Measurements from ENCODE around the gene R3HDM4. TPM values are rescaled to one million over a fixed set of nuclear protein-coding genes. Genes with fewer than 3 reads are reported as not detected.
"Not testable (repeated sequence)": the region's sequence is repeated elsewhere in the genome, so short reads cannot be mapped to it uniquely, and the experiment has no call there.

Gene R3HDM4
- total RNA-seq, 2 donors from 2014 or later, result 78.5 to 79.3 TPM

DNA sequence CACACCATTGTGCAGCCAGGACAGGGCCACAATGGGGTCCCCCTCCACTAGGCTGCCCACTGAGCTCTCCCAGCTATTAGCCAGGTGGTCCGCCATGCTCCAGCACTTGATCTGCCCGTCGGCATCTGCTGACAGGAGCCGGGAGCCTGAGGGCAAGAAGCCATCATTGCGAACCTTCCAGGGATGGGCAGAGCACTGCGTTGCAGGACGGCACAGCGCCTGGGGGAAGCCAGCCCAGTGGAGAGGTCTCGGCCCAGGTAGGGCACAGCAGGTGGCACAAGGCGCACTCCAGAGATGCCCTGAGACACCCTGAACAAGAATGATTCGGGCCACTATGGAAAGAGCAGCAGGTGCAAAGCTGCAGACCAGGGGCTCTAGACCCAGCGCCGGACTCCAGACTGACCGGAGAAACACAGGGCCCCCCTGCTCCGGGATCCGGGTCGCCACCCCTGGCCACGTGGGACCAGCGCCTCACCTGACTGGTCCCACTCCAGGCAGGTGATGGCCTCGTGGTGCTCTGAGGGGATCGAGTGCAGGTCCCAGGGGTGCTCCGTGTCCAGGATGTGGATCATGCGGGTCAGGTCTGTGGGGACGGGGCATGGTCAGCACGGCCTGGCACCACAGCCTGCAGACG is 23.2 kb downstream of the R3HDM4 start:
- Mint-ChIP-seq H3K27me3 (no peaks in the 10 kb centered on the region), H3K9me3 (no peaks in the 10 kb centered on the region), H3K4me3 (no peak overlapping the region)

GRCh38 chr19:888581-889385 is 24.2 kb downstream of the R3HDM4 start:
- no peaks in the 10 kb centered on the region for H3K27me3 Mint-ChIP-seq
- H3K4me1 Mint-ChIP-seq, result peaks cover 5% of the 10 kb centered on the region
- H3K4me3 Mint-ChIP-seq, result peak overlapping the region; percentile 31
- H3K27ac Mint-ChIP-seq, result peak overlapping the region; percentile 25
- peak; percentile 17 for ATAC-seq (replicated peaks)
- peaks cover 45% of the 10 kb centered on the region for H3K36me3 Mint-ChIP-seq (ENCODE audit: low read depth)
- no peaks in the 10 kb centered on the region for H3K9me3 Mint-ChIP-seq

More for the DNA sequence above, 23.2 kb downstream of the R3HDM4 start:
- Mint-ChIP-seq H3K36me3 (ENCODE audit: low read depth) (peaks cover 42% of the 10 kb centered on the region), H3K4me1 (peaks cover 5% of the 10 kb centered on the region), H3K27ac (no peak overlapping the region)
- ATAC-seq (replicated peaks), result no peak

- H3K9me3 Mint-ChIP-seq, result no peaks in the 10 kb centered on the region
- H3K4me3 Mint-ChIP-seq, result peak overlapping the region; percentile 6
- no peaks in the 10 kb centered on the region for H3K4me1 Mint-ChIP-seq
- H3K27ac Mint-ChIP-seq, result no peak overlapping the region
- H3K36me3 Mint-ChIP-seq (ENCODE audit: low read depth), result peaks cover 42% of the 10 kb centered on the region
- ATAC-seq (replicated peaks), result no peak
- H3K27me3 Mint-ChIP-seq, result no peaks in the 10 kb centered on the region
These were observed 25.4 kb downstream of the R3HDM4 start for GRCh38 chr19:887599-887998.

GRCh38 chr19:887072-887471 is 25.9 kb downstream of the R3HDM4 start:
- no peaks in the 10 kb centered on the region for H3K9me3 Mint-ChIP-seq
- H3K27ac Mint-ChIP-seq, result no peak overlapping the region
- no peaks in the 10 kb centered on the region for H3K4me1 Mint-ChIP-seq
- H3K36me3 Mint-ChIP-seq (ENCODE audit: low read depth), result peaks cover 47% of the 10 kb centered on the region
- H3K27me3 Mint-ChIP-seq, result no peaks in the 10 kb centered on the region
- H3K4me3 Mint-ChIP-seq, result no peak overlapping the region
- no peak for ATAC-seq (replicated peaks)

GRCh38 chr19:885536-886224 is 27.3 kb downstream of the R3HDM4 start:
- no peaks in the 10 kb centered on the region for H3K4me1 Mint-ChIP-seq
- peaks cover 56% of the 10 kb centered on the region for H3K36me3 Mint-ChIP-seq (ENCODE audit: low read depth)
- H3K4me3 Mint-ChIP-seq, result no peak overlapping the region
- no peak overlapping the region for H3K27ac Mint-ChIP-seq
- no peaks in the 10 kb centered on the region for H3K27me3 Mint-ChIP-seq
- no peak for ATAC-seq (replicated peaks)
- no peaks in the 10 kb centered on the region for H3K9me3 Mint-ChIP-seq

GRCh38 chr19:884420-885211 is 28.4 kb downstream of the R3HDM4 start:
- H3K4me3 Mint-ChIP-seq, result no peak overlapping the region
- no peaks in the 10 kb centered on the region for H3K4me1 Mint-ChIP-seq
- ATAC-seq (replicated peaks), result no peak
- no peak overlapping the region for H3K27ac Mint-ChIP-seq
- no peaks in the 10 kb centered on the region for H3K9me3 Mint-ChIP-seq
- H3K27me3 Mint-ChIP-seq, result no peaks in the 10 kb centered on the region
- H3K36me3 Mint-ChIP-seq (ENCODE audit: low read depth), result peaks cover 55% of the 10 kb centered on the region

DNA sequence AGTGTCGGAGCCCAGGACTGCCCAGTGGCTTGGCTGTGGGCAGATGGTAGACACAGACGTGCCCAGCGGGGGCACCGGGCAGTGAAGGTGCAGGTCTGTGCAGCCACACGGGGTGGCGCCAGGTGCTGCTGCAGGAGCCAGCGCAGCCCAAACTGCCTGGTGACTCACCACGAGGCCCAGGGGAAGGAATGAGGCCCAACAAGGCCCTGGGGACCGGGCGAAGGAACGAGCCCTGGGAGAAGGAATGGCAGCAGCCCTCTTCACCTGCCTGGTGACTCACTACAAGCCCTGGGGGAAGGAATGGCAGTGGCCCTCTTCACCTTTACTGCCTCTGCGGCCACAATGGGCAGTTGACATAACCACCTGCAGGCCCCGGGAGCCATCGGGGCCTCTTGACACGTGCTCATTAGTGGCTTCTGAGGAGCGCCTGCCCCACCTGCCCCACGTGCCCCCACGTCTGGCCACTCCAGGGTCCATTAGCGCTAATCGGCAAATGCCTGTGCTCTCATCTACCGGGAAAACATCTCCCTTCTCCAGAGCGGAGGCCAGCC is 29.3 kb downstream of the R3HDM4 start:
- Mint-ChIP-seq H3K36me3 (ENCODE audit: low read depth) (peaks cover 48% of the 10 kb centered on the region), H3K4me3 (no peak overlapping the region), H3K9me3 (no peaks in the 10 kb centered on the region), H3K27me3 (no peaks in the 10 kb centered on the region), H3K27ac (no peak overlapping the region), H3K4me1 (peaks cover 4% of the 10 kb centered on the region)
- ATAC-seq (replicated peaks), result no peak

- peaks cover 45% of the 10 kb centered on the region for H3K36me3 Mint-ChIP-seq (ENCODE audit: low read depth)
- H3K27me3 Mint-ChIP-seq, result no peaks in the 10 kb centered on the region
- H3K4me1 Mint-ChIP-seq, result peaks cover 4% of the 10 kb centered on the region
- H3K4me3 Mint-ChIP-seq, result no peak overlapping the region
- no peaks in the 10 kb centered on the region for H3K9me3 Mint-ChIP-seq
- no peak overlapping the region for H3K27ac Mint-ChIP-seq
- no peak for ATAC-seq (replicated peaks)
These were observed 30.0 kb downstream of the R3HDM4 start for GRCh38 chr19:882871-883497.

DNA sequence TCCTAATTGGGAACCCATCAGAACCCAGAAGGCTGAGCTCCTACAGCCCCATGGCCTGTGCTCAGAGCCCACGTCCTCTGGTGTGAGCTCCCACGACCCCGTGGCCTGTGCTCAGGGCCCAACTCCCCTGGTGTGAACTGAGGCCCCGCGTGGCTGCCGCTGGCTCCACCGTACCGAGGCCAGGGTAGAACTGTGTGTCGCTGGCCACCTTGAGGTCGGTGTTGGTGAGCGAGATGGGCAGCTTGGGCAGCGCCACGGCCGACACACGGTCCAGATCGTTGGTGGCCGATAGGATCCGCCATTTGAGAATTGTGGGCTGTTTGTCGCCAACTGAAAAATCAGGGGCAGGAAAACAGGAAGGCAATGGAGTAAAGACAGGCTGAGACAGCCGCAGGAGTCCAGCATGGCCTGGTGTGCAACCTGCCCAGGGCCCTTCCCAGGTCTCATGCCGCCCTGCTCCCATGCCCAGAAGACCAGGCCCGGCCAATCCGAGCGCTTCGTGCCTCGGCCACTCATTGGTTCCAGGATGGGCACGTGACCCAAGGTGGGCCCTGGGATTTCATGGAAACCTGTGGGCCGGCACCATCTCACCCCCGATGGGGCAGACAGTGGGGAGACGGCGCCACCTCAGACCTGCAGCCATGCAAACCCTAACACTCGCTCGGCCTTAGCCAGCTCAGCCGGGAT is 31.5 kb downstream of the R3HDM4 start:
- Mint-ChIP-seq H3K27me3 (no peaks in the 10 kb centered on the region), H3K9me3 (no peaks in the 10 kb centered on the region), H3K4me1 (peaks cover 4% of the 10 kb centered on the region)

GRCh38 chr19:879711-880438 is 33.1 kb downstream of the R3HDM4 start:
- Mint-ChIP-seq H3K27me3 (no peaks in the 10 kb centered on the region), H3K27ac (no peak overlapping the region), H3K4me1 (peaks cover 4% of the 10 kb centered on the region), H3K36me3 (ENCODE audit: low read depth) (peaks cover 28% of the 10 kb centered on the region), H3K4me3 (no peak overlapping the region), H3K9me3 (no peaks in the 10 kb centered on the region)
- ATAC-seq (replicated peaks), result no peak

More for the DNA sequence above, 31.5 kb downstream of the R3HDM4 start:
- peaks cover 31% of the 10 kb centered on the region for H3K36me3 Mint-ChIP-seq (ENCODE audit: low read depth)
- ATAC-seq (replicated peaks), result no peak
- H3K4me3 Mint-ChIP-seq, result no peak overlapping the region
- H3K27ac Mint-ChIP-seq, result no peak overlapping the region

- not testable (repeated sequence) for ATAC-seq (replicated peaks); H3K4me1 Mint-ChIP-seq; H3K4me3 Mint-ChIP-seq; H3K27me3 Mint-ChIP-seq; H3K9me3 Mint-ChIP-seq
- Mint-ChIP-seq H3K36me3 (ENCODE audit: low read depth) (peaks cover 27% of the 10 kb centered on the region), H3K27ac (peak overlapping the region; percentile 69)
These were observed 34.1 kb downstream of the R3HDM4 start for GRCh38 chr19:878751-879561.

DNA sequence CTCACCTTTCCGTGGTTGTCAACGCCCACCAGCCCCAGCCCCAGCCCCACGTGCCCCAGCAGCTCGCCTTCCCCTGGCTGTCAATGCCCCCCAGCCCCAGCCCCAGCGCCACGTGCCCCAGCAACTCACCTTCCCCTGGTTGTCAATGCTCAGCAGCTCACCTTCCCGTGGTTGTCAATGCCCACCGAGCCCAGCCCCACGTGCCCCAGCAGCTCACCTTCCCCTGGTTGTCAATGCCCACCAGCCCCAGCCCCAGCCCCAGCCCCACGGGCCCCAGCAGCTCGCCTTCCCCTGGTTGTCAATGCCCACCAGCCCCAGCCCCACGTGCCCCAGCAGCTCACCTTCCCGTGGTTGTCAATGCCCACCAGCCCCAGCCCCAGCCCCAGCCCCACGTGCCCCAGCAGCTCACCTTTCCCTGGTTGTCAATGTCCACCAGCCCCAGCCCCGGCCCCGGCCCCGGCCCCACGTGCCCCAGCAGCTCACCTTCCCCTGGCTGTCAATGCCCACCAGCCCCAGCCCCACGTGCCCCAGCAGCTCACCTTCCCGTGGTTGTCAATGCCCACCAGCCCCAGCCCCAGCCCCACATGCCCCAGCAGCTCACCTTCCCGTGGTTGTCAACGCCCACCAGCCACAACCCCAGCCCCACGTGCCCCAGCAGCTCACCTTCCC is 34.9 kb downstream of the R3HDM4 start:
- not testable (repeated sequence) for H3K27ac Mint-ChIP-seq; H3K4me1 Mint-ChIP-seq; H3K4me3 Mint-ChIP-seq; H3K9me3 Mint-ChIP-seq; H3K27me3 Mint-ChIP-seq; ATAC-seq (replicated peaks)
- H3K36me3 Mint-ChIP-seq (ENCODE audit: low read depth), result peaks cover 20% of the 10 kb centered on the region
